ENCODE measurements around the gene EVA1C. TPM values are rescaled to one million over a fixed set of nuclear protein-coding genes. Genes with fewer than 3 reads are reported as not detected.

Gene EVA1C
- total and polyA plus RNA-seq, 2 experiments from 2014 or later, result 4.6 to 6.9 TPM

GRCh38 chr21:32382108-32382644 is 30.3 kb upstream of the EVA1C start:
- no peak overlapping the region for H3K27ac ChIP-seq (ENCODE audit: low read depth)
- no peak overlapping the region for H3K4me2 ChIP-seq
- H2AFZ ChIP-seq, result no peak overlapping the region
- no peak for TF ChIP-seq CREB1 (CRISPR knock-in tag; IDR thresholded peaks at IDR 0.05; ENCODE audit: low read depth)
- no peak for TF ChIP-seq JUNB (IDR thresholded peaks at IDR 0.05; ENCODE audit: unreplicated experiment)
- no peak for TF ChIP-seq ETS1 (IDR thresholded peaks at IDR 0.05)
- no peak for TF ChIP-seq EZH2 (IDR thresholded peaks at IDR 0.05; ENCODE audit: low read depth, unreplicated experiment)
- no peak for TF ChIP-seq STAT1 (IDR thresholded peaks at IDR 0.05; ENCODE audit: unreplicated experiment)
- no peaks in the 10 kb centered on the region for H3F3A ChIP-seq (replicated peaks; ENCODE audit: low read depth)
- Mint-ChIP-seq H3K4me3 (no peak overlapping the region), H3K4me1 (peaks cover 4% of the 10 kb centered on the region; the same call in 2 of the 3 replicates), H3K27me3 (ENCODE audit: insufficient read depth, low read depth, poor library complexity) (peaks cover 3% of the 10 kb centered on the region), H3K27ac (no peak overlapping the region), H3K36me3 (ENCODE audit: low read depth) (peaks cover 80% of the 10 kb centered on the region), H3K9me3 (no peaks in the 10 kb centered on the region)
- DNase-seq (ENCODE audit: low spot score) (no peak), ATAC-seq (no peak)
- peaks cover 40% of the 10 kb centered on the region for H4K20me1 ChIP-seq (replicated peaks; ENCODE audit: insufficient read depth)
- H3K27me3 ChIP-seq (ENCODE audit: insufficient read depth), result no peaks in the 10 kb centered on the region
- no peak overlapping the region for H3K4me3 ChIP-seq
- no peaks in the 10 kb centered on the region for H3K9me2 ChIP-seq (ENCODE audit: insufficient read depth)
- H3K36me3 ChIP-seq (ENCODE audit: insufficient read depth), result peaks cover 46% of the 10 kb centered on the region
- H3K4me1 ChIP-seq (ENCODE audit: insufficient read depth), result no peaks in the 10 kb centered on the region
- peaks cover 77% of the 10 kb centered on the region for H3K79me2 ChIP-seq (replicated peaks; ENCODE audit: insufficient read depth)

- Histone ChIP-seq H3K27ac (ENCODE audit: low read depth) (no peak overlapping the region), H4K20me1 (replicated peaks; ENCODE audit: insufficient read depth) (peaks cover 44% of the 10 kb centered on the region), H3K79me2 (replicated peaks; ENCODE audit: insufficient read depth) (peaks cover 83% of the 10 kb centered on the region), H3K9me2 (ENCODE audit: insufficient read depth) (no peaks in the 10 kb centered on the region), H3K36me3 (ENCODE audit: insufficient read depth) (peaks cover 46% of the 10 kb centered on the region), H3K4me1 (ENCODE audit: insufficient read depth) (no peaks in the 10 kb centered on the region), H3K4me2 (no peak overlapping the region), H2AFZ (no peak overlapping the region), H3K27me3 (ENCODE audit: insufficient read depth) (no peaks in the 10 kb centered on the region), H3F3A (replicated peaks; ENCODE audit: low read depth) (no peaks in the 10 kb centered on the region), H3K4me3 (no peak overlapping the region)
- Mint-ChIP-seq H3K36me3 (ENCODE audit: low read depth) (peaks cover 67% of the 10 kb centered on the region), H3K4me3 (no peak overlapping the region), H3K9me3 (no peaks in the 10 kb centered on the region), H3K27me3 (ENCODE audit: insufficient read depth, low read depth, poor library complexity) (peaks cover 3% of the 10 kb centered on the region), H3K4me1 (peaks cover 14% of the 10 kb centered on the region), H3K27ac (peak overlapping the region; percentile 8; the same call in 1 of the 2 replicates)
- ATAC-seq (peak; percentile 30; the same call in 2 of the 3 replicates), DNase-seq (ENCODE audit: low spot score) (no peak)
- no peak for TF ChIP-seq NANOG (IDR thresholded peaks at IDR 0.05; ENCODE audit: borderline replicate concordance)
- peak; percentile 9 to 42; a peak in 2 of 4 replicates for TF ChIP-seq CTCF (conservative IDR thresholded peaks at IDR 0.05; ENCODE audit: low read depth in 2 of 2)
Observed at GRCh38 chr21:32383812-32384211, 28.7 kb upstream of the EVA1C start.
